Mesendoderm (in vitro differentiated cells): Measurements from ENCODE around the gene CMTR1.

Source experiments
- DNase-seq: peaks from one replicate; pipeline ENCODE4 v3.0.0; 2013
- H2AK5ac ChIP-seq: 2 replicates; pipeline ENCODE4 v1.6.1; 2013; ENCODE audit warnings: low read length, inconsistent platforms
- H2BK120ac ChIP-seq: 2 replicates; pipeline ENCODE4 v1.6.1; 2013; ENCODE audit warnings: low read depth, mild to moderate bottlenecking, low read length, moderate library complexity, mixed read lengths
- H2BK15ac ChIP-seq: replicated peaks from 2 replicates; pipeline ENCODE4 v1.6.1; 2013; ENCODE audit warnings: low read depth, mild to moderate bottlenecking, moderate library complexity
- H2BK5ac ChIP-seq: 2 replicates; pipeline ENCODE4 v1.6.1; 2013; ENCODE audit warnings: low read length, inconsistent platforms
- H3K18ac ChIP-seq: 2 replicates; pipeline ENCODE4 v1.6.1; 2013; ENCODE audit warnings: mild to moderate bottlenecking, low read length, mixed read lengths
- H3K23ac ChIP-seq: one replicate; pipeline ENCODE4 v1.6.1; 2013; ENCODE audit warnings: low read length
- H3K27ac ChIP-seq: 2 replicates; pipeline ENCODE4 v1.5.1; 2013; ENCODE audit warnings: low read depth, mild to moderate bottlenecking, inconsistent platforms, low read length, moderate library complexity
- H3K27me3 ChIP-seq: 2 replicates; pipeline ENCODE4 v1.6.1; 2013; ENCODE audit warnings: low read length, control low read depth, mild to moderate bottlenecking, inconsistent platforms; ENCODE audit not compliant: insufficient read depth, poor library complexity
- H3K36me3 ChIP-seq: 2 replicates; pipeline ENCODE4 v1.6.1; 2013; ENCODE audit warnings: low read length, inconsistent platforms; ENCODE audit not compliant: control insufficient read depth, insufficient read depth
- H3K4ac ChIP-seq: one replicate; pipeline ENCODE4 v1.6.1; 2013; ENCODE audit warnings: low read depth, mild to moderate bottlenecking, low read length, moderate library complexity
- H3K4me1 ChIP-seq: 2 replicates; pipeline ENCODE4 v1.6.1; 2013; ENCODE audit warnings: low read depth, low read length, inconsistent platforms; ENCODE audit not compliant: control insufficient read depth
- H3K4me2 ChIP-seq: 2 replicates; pipeline ENCODE4 v1.6.1; 2013; ENCODE audit warnings: low read length
- H3K4me3 ChIP-seq: 2 replicates; pipeline ENCODE4 v1.5.1; 2013; ENCODE audit warnings: mild to moderate bottlenecking, low read length
- H3K56ac ChIP-seq: one replicate; pipeline ENCODE4 v1.6.1; 2013; ENCODE audit warnings: low read length
- H3K79me1 ChIP-seq: 2 replicates; pipeline ENCODE4 v1.6.1; 2013; ENCODE audit warnings: low read length, inconsistent platforms
- H3K79me2 ChIP-seq: 2 replicates; pipeline ENCODE4 v1.6.1; 2013; ENCODE audit warnings: mild to moderate bottlenecking, low read length; ENCODE audit not compliant: control insufficient read depth, insufficient read depth
- H3K9ac ChIP-seq: 2 replicates; pipeline ENCODE4 v1.6.1; 2013; ENCODE audit warnings: low read length, inconsistent platforms
- H4K5ac ChIP-seq: one replicate; pipeline ENCODE4 v1.6.1; 2013; ENCODE audit warnings: low read length
- H4K8ac ChIP-seq: one replicate; pipeline ENCODE4 v1.6.1; 2013; ENCODE audit warnings: low read depth, mild to moderate bottlenecking, control low read depth, low read length, moderate library complexity
- WGBS: extraction: QIAGEN DNeasy Blood & Tissue Kit; methylation state at CpG from one replicate; pipeline ENCODE4 v1.1.7; 2013; ENCODE audit warnings: low lambda C conversion rate, missing lambda C conversion rate; ENCODE audit not compliant: insufficient coverage; ENCODE audit errors: extremely low coverage; 5-methylcytosine and 5-hydroxymethylcytosine counted together

The CMTR1 gene

GRCh38 chr6:37507690-37508421, 74.8 kb downstream of the CMTR1 start:
- Histone ChIP-seq H4K5ac (no peak overlapping the region), H3K4me1 (peaks cover 4% of the 10 kb centered on the region), H3K79me2 (no peaks in the 10 kb centered on the region), H3K36me3 (no peaks in the 10 kb centered on the region), H3K18ac (no peak overlapping the region), H2BK5ac (no peak overlapping the region), H3K4ac (no peak overlapping the region), H2BK15ac (no peak overlapping the region), H2AK5ac (no peak overlapping the region), H3K27me3 (no peaks in the 10 kb centered on the region), H3K79me1 (no peaks in the 10 kb centered on the region), H2BK120ac (no peak overlapping the region), H3K9ac (no peak overlapping the region), H3K4me3 (no peak overlapping the region), H3K56ac (no peak overlapping the region), H3K4me2 (no peak overlapping the region), H3K27ac (no peak overlapping the region), H4K8ac (no peak overlapping the region), H3K23ac (no peak overlapping the region)
- no peak for DNase-seq
- no CpG with 5 or more reads among the region's 4 CpGs for WGBS

DNA sequence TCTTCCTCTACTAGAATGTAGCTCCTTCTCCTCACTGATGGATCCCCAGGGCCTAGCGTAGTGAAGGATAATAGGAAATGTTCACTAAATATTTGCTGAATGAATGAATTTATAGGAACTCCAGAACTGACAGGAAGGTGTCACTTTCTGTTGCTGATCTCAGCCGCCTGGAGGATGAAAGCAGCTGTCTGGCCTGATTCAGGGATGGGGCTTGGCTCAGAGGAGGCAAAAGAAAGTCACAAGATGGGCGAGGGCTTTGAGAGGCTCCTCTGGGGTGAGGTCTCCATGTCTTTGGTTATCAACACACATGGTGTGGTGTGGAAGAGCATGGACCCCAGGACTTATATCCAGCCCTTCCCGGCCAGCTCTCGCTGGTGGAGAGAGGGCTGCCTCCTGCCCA, 78.2 kb downstream of the CMTR1 start:
- no CpG with 5 or more reads among the region's 5 CpGs for WGBS
- Histone ChIP-seq H3K79me2 (no peaks in the 10 kb centered on the region), H3K27me3 (no peaks in the 10 kb centered on the region), H2BK5ac (no peak overlapping the region), H3K56ac (no peak overlapping the region), H3K4me3 (no peak overlapping the region), H3K27ac (no peak overlapping the region), H2BK15ac (no peak overlapping the region), H3K36me3 (no peaks in the 10 kb centered on the region), H3K23ac (no peak overlapping the region), H4K5ac (no peak overlapping the region), H4K8ac (no peak overlapping the region), H3K4me1 (peaks cover 10% of the 10 kb centered on the region), H3K79me1 (no peaks in the 10 kb centered on the region), H2AK5ac (no peak overlapping the region), H3K4ac (no peak overlapping the region), H2BK120ac (no peak overlapping the region), H3K18ac (no peak overlapping the region), H3K9ac (no peak overlapping the region), H3K4me2 (no peak overlapping the region)
- DNase-seq = no peak

GRCh38 chr6:37511910-37512399, 78.9 kb downstream of the CMTR1 start:
- no peaks in the 10 kb centered on the region for H3K27me3 ChIP-seq

GRCh38 chr6:37512400-37513011, 79.5 kb downstream of the CMTR1 start:
- no peak overlapping the region for H4K8ac ChIP-seq
- H2AK5ac ChIP-seq = no peak overlapping the region
- peak overlapping the region; percentile 58 for H3K4me2 ChIP-seq
- no peak overlapping the region for H2BK15ac ChIP-seq
- peak overlapping the region; percentile 69 for H3K56ac ChIP-seq
- no peak overlapping the region for H3K18ac ChIP-seq
- no peak overlapping the region for H3K4me3 ChIP-seq
- no peak overlapping the region for H3K4ac ChIP-seq
- H3K36me3 ChIP-seq = no peaks in the 10 kb centered on the region
- no CpG with 5 or more reads among the region's 12 CpGs for WGBS
- H3K9ac ChIP-seq = peak overlapping the region; percentile 25
- H3K27me3 ChIP-seq = no peaks in the 10 kb centered on the region
- no peak overlapping the region for H2BK5ac ChIP-seq
- H3K79me2 ChIP-seq = no peaks in the 10 kb centered on the region
- H3K4me1 ChIP-seq = peaks cover 10% of the 10 kb centered on the region
- H3K23ac ChIP-seq = peak overlapping the region; percentile 59
- no peaks in the 10 kb centered on the region for H3K79me1 ChIP-seq
- no peak overlapping the region for H2BK120ac ChIP-seq
- no peak overlapping the region for H3K27ac ChIP-seq
- peak; percentile 82 for DNase-seq
- H4K5ac ChIP-seq = no peak overlapping the region

More at GRCh38 chr6:37511910-37512399, 78.9 kb downstream of the CMTR1 start:
- peak overlapping the region; percentile 45 for H3K4me2 ChIP-seq
- WGBS = no CpG with 5 or more reads among the region's 16 CpGs
- H4K5ac ChIP-seq = no peak overlapping the region
- H3K79me1 ChIP-seq = no peaks in the 10 kb centered on the region
- peaks cover 10% of the 10 kb centered on the region for H3K4me1 ChIP-seq
- no peak overlapping the region for H3K4ac ChIP-seq
- no peak overlapping the region for H4K8ac ChIP-seq
- H3K23ac ChIP-seq = no peak overlapping the region
- H3K4me3 ChIP-seq = no peak overlapping the region
- no peaks in the 10 kb centered on the region for H3K36me3 ChIP-seq
- no peaks in the 10 kb centered on the region for H3K79me2 ChIP-seq
- H2AK5ac ChIP-seq = no peak overlapping the region
- H3K56ac ChIP-seq = peak overlapping the region; percentile 69
- no peak overlapping the region for H2BK5ac ChIP-seq
- DNase-seq = no peak
- H3K18ac ChIP-seq = no peak overlapping the region
- no peak overlapping the region for H2BK120ac ChIP-seq
- H3K9ac ChIP-seq = peak overlapping the region; percentile 16
- H2BK15ac ChIP-seq = no peak overlapping the region
- no peak overlapping the region for H3K27ac ChIP-seq

DNA sequence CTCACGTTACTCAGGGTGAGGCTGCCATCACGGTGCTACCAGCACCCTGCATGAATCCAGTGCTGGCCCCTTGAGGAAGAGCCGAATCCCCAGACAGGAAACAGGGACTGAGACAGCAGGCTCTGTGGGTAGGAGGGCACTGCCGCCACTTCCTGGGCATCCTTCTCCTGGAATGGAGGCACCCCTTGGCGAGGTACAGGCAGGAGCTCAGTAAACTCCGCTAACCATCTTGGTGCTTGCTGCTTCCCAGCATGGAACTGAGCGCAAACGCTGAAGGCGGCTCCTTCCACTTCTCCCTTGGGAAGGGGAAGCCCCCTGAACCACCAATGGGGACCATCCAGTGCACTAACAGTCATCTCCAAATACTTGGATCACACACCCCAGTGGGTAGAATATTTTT, 80.1 kb downstream of the CMTR1 start:
- H3K9ac ChIP-seq = peak overlapping the region; percentile 17
- H3K79me2 ChIP-seq = no peaks in the 10 kb centered on the region
- H3K4me2 ChIP-seq = peak overlapping the region; percentile 58
- H3K4me1 ChIP-seq = peaks cover 10% of the 10 kb centered on the region
- no peak for DNase-seq
- no peak overlapping the region for H3K4me3 ChIP-seq
- no CpG with 5 or more reads among the region's 9 CpGs for WGBS
- no peaks in the 10 kb centered on the region for H3K79me1 ChIP-seq
- H2BK15ac ChIP-seq = no peak overlapping the region
- H3K23ac ChIP-seq = no peak overlapping the region
- no peak overlapping the region for H4K5ac ChIP-seq
- no peak overlapping the region for H2BK120ac ChIP-seq
- no peak overlapping the region for H4K8ac ChIP-seq
- H2AK5ac ChIP-seq = no peak overlapping the region
- H3K4ac ChIP-seq = no peak overlapping the region
- no peaks in the 10 kb centered on the region for H3K27me3 ChIP-seq
- H3K36me3 ChIP-seq = no peaks in the 10 kb centered on the region
- no peak overlapping the region for H2BK5ac ChIP-seq
- peak overlapping the region; percentile 36 for H3K56ac ChIP-seq
- H3K27ac ChIP-seq = no peak overlapping the region
- no peak overlapping the region for H3K18ac ChIP-seq
